Stimulated activated CD4-positive, alpha-beta T cell treated with anti-CD3 and anti-CD28 coated beads, Interleukin-1b, Interleukin-23, amount 100 ng/mL, for 48 hours (primary cell): ENCODE measurements around the gene ELL2.

ENCODE experiments used
- DNase-seq: peaks from one replicate; pipeline ENCODE4 v3.0.0-alpha.2; 2020

The ELL2 gene

GRCh38 chr5:95953021-95953702 is 8.5 kb downstream of the ELL2 start:
- no peak for DNase-seq

- no peak for DNase-seq
Observed at GRCh38 chr5:95951916-95952315, 9.7 kb downstream of the ELL2 start.

GRCh38 chr5:95949810-95950209 is 11.8 kb downstream of the ELL2 start:
- no peak for DNase-seq

GRCh38 chr5:95948631-95949030 is 13.0 kb downstream of the ELL2 start:
- no peak for DNase-seq

- DNase-seq, result no peak
Observed at GRCh38 chr5:95946451-95946850, 15.2 kb downstream of the ELL2 start.

GRCh38 chr5:95942968-95943367 is 18.7 kb downstream of the ELL2 start:
- no peak for DNase-seq

GRCh38 chr5:95942414-95942813 is 19.2 kb downstream of the ELL2 start:
- no peak for DNase-seq

GRCh38 chr5:95941756-95942155 is 19.9 kb downstream of the ELL2 start:
- no peak for DNase-seq

GRCh38 chr5:95940758-95941682 is 20.6 kb downstream of the ELL2 start:
- DNase-seq, result no peak

GRCh38 chr5:95939465-95939864 is 22.2 kb downstream of the ELL2 start:
- no peak for DNase-seq

GRCh38 chr5:95938766-95939165 is 22.9 kb downstream of the ELL2 start:
- DNase-seq, result no peak

GRCh38 chr5:95938347-95938746 is 23.3 kb downstream of the ELL2 start:
- DNase-seq, result no peak

- no peak for DNase-seq
Observed at GRCh38 chr5:95937607-95938152, 24.0 kb downstream of the ELL2 start.

- DNase-seq, result no peak
Observed at GRCh38 chr5:95936812-95937397, 24.7 kb downstream of the ELL2 start.

- no peak for DNase-seq
Observed at GRCh38 chr5:95935553-95936100, 26.0 kb downstream of the ELL2 start.

- no peak for DNase-seq
Observed at GRCh38 chr5:95934207-95934804, 27.3 kb downstream of the ELL2 start.

GRCh38 chr5:95932941-95933340 is 28.7 kb downstream of the ELL2 start:
- no peak for DNase-seq

GRCh38 chr5:95931079-95931833 is 30.4 kb downstream of the ELL2 start:
- DNase-seq, result no peak

GRCh38 chr5:95930141-95930930 is 31.3 kb downstream of the ELL2 start:
- DNase-seq, result no peak

- DNase-seq, result no peak
Observed at GRCh38 chr5:95928724-95929253, 32.9 kb downstream of the ELL2 start.
